ENCODE data around the gene ARHGEF28. TPM values are rescaled to one million over a fixed set of nuclear protein-coding genes. Genes with fewer than 3 reads are reported as not detected.

Gene ARHGEF28
- total and polyA plus RNA-seq, 2 of the 13 experiments (the other 11 are each of a cell fraction or from before 2014, with no cell fraction given): 17.4 to 34.1 TPM

DNA sequence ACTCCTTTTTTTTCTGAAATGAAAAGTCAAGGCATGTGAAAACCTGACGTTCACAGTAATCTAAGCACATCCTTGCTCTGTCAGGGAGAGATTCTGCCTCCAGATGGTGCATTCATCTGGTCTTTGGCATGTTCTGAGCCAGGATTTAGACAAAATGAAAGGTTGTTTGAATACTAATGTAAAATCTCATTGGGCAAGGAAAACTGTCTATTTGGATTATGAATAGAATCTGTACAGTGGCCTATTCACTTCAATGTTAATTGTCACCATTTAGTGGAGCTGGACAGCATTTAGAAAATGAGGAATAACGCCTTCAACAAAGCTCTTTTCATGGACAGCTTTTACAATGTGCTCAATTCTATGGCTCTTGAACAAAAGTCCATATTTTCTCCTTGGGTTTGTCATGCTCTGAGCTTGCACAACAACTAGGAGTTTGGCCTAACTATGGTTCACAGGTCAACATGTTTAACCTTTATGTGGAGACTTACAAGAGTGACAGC, 28.9 kb downstream of the ARHGEF28 start (continued):
- TF ChIP-seq, protein P1, sequence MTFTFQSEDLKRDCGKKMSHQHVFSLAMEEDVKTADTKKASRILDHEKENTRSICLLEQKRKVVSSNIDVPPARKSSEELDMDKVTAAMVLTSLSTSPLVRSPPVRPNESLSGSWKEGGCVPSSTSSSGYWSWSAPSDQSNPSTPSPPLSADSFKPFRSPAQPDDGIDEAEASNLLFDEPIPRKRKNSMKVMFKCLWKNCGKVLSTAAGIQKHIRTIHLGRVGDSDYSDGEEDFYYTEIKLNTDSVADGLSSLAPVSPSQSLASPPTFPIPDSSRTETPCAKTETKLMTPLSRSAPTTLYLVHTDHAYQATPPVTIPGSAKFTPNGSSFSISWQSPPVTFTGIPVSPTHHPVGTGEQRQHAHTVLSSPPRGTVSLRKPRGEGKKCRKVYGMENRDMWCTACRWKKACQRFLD (CRISPR knock-in tag; IDR thresholded peaks at IDR 0.05; ENCODE audit: borderline replicate concordance): no peak
- TF ChIP-seq RXRB (CRISPR knock-in tag; IDR thresholded peaks at IDR 0.05; ENCODE audit: borderline replicate concordance): peak; percentile 46; the same call in 1 of the 2 replicates
- peak; percentile 58 for TF ChIP-seq HDAC2 (CRISPR knock-in tag; IDR thresholded peaks at IDR 0.05)
- peak; percentile 59 for TF ChIP-seq CREM (IDR thresholded peaks at IDR 0.05)
- TF ChIP-seq CREM (CRISPR knock-in tag; IDR thresholded peaks at IDR 0.05): no peak
- TF ChIP-seq EP300 (IDR thresholded peaks at IDR 0.05; ENCODE audit: low read depth in 2 of 2, low read length in 2 of 2): peak in 1 of 2 experiments; percentile 72; a peak in 1 of 4 replicates
- no peak for TF ChIP-seq EP300 (CRISPR knock-in tag; IDR thresholded peaks at IDR 0.05; ENCODE audit: borderline replicate concordance)
- TF ChIP-seq NR2F6 (IDR thresholded peaks at IDR 0.05): peak; percentile 93
- peak; percentile 95 for TF ChIP-seq NR2F6 (CRISPR knock-in tag; IDR thresholded peaks at IDR 0.05)
- TF ChIP-seq RFXAP (CRISPR knock-in tag; IDR thresholded peaks at IDR 0.05; ENCODE audit: borderline replicate concordance): no peak
- TF ChIP-seq EHMT2 (IDR thresholded peaks at IDR 0.05; ENCODE audit: borderline replicate concordance, low read depth, low read length): no peak
- TF ChIP-seq SAP130 (CRISPR knock-in tag; IDR thresholded peaks at IDR 0.05; ENCODE audit: low read depth): peak; percentile 45; the same call in 1 of the 2 replicates
- TF ChIP-seq PHF21A (CRISPR knock-in tag; IDR thresholded peaks at IDR 0.05): no peak
- TF ChIP-seq SATB2 (CRISPR knock-in tag; IDR thresholded peaks at IDR 0.05): no peak
- peak; percentile 48; the same call in 1 of the 2 replicates for TF ChIP-seq HDAC1 (CRISPR knock-in tag; IDR thresholded peaks at IDR 0.05)
- TF ChIP-seq, protein P2, sequence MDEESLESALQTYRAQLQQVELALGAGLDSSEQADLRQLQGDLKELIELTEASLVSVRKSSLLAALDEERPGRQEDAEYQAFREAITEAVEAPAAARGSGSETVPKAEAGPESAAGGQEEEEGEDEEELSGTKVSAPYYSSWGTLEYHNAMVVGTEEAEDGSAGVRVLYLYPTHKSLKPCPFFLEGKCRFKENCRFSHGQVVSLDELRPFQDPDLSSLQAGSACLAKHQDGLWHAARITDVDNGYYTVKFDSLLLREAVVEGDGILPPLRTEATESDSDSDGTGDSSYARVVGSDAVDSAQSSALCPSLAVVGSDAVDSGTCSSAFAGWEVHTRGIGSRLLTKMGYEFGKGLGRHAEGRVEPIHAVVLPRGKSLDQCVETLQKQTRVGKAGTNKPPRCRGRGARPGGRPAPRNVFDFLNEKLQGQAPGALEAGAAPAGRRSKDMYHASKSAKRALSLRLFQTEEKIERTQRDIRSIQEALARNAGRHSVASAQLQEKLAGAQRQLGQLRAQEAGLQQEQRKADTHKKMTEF (CRISPR knock-in tag; IDR thresholded peaks at IDR 0.05): peak; percentile 41; the same call in 1 of the 2 replicates
- no peak for TF ChIP-seq FOXA1 (IDR thresholded peaks at IDR 0.05)
- TF ChIP-seq FOXA1 (CRISPR knock-in tag; IDR thresholded peaks at IDR 0.05): 0 out of 2 replicates have a peak, but pooled peaks have one; percentile 23
- no peak for TF ChIP-seq NFIB (CRISPR knock-in tag; IDR thresholded peaks at IDR 0.05; ENCODE audit: borderline replicate concordance)
- no peak for TF ChIP-seq FOXP1 (IDR thresholded peaks at IDR 0.05)
- peak; percentile 69; the same call in 1 of the 2 replicates for TF ChIP-seq FOXP1 (CRISPR knock-in tag; IDR thresholded peaks at IDR 0.05)
- peak; percentile 54; the same call in 1 of the 2 replicates for TF ChIP-seq ZNF614 (CRISPR knock-in tag; IDR thresholded peaks at IDR 0.05; ENCODE audit: borderline replicate concordance)
